CD4-positive, alpha-beta T cell treated with Interleukin-2 at 100 ng/mL for 4 hours (primary cell): Measurements from ENCODE around the gene ANXA8.
"Not testable (repeated sequence)": the region's sequence is repeated elsewhere in the genome, so short reads cannot be mapped to it uniquely, and the experiment has no call there.

Experiments
- DNase-seq: peaks from one replicate; pipeline ENCODE4 v3.0.0-alpha.2; 2020; ENCODE audit warnings: low spot score

Gene ANXA8

GRCh38 chr10:47462577-47463358 is 21.1 kb downstream of the ANXA8 start:
- DNase-seq, result not testable (repeated sequence)

DNA sequence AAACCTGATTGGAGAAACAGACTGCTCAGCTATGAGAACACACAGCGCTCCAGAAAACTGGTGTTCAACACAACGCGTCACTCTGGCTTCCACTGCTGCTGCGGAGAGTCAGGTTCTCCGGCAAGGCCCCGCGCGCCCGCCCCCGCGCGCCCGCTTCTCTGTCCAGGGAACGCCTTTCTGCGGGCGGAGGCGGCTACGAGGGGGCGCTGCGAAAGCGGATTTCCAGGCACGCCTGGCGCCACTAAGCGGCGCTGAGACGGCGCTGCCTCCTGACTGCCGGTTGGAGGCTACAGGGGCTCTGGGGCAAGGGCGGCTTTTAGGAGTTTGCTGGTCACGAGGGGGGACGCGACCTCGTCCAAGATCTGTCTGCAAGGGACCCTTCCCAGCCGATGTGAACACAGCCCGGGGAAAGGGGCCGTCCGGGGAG is 22.6 kb downstream of the ANXA8 start:
- not testable (repeated sequence) for DNase-seq

DNA sequence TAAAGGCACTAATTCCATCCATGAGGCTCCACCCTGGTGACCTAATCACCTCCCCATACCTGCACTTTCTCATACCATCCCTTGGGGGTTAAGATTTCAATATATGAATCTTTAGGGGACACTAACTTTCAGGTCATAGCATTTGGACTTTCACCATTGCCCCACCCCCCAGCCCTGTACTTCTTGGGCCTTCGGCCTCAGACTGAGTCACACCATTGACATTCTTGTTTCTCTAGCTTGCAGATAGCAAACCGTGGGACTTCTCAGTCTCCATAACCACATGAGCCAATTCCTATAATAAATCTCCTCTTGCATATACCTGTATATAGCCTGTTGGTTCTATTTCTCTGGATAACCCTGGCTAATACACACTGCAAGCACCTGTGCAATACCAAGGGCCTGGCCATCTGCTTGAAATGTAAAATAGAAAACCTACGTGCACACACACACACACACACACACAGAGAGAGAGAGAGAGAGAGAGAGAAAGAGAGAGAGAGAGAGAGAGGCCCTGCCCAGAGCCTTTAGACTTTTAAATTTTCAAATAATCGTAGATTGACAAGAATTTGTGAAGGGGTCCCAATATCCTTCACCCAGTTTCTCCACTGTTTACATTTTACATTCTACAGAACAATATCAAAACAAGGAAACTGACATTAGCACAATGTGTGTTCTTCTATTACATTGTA is 25.3 kb downstream of the ANXA8 start:
- DNase-seq, result no peak

- DNase-seq, result no peak
Measured at GRCh38 chr10:47457826-47458225, 26.1 kb downstream of the ANXA8 start.

DNA sequence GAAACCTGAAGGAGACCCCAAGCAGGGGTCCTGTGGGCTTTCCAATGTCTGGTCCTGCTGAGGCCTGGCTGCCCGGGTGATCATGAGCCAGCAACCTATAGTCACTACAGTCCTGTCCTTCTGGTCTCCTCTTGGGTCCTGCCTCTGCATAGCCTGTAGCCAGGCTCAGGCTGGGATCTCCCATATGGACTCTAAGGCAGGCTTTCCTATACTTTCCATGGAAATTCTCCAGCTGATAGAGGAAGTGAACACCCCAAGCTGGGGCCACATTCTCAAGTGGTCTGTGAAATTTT is 26.4 kb downstream of the ANXA8 start:
- no peak for DNase-seq

DNA sequence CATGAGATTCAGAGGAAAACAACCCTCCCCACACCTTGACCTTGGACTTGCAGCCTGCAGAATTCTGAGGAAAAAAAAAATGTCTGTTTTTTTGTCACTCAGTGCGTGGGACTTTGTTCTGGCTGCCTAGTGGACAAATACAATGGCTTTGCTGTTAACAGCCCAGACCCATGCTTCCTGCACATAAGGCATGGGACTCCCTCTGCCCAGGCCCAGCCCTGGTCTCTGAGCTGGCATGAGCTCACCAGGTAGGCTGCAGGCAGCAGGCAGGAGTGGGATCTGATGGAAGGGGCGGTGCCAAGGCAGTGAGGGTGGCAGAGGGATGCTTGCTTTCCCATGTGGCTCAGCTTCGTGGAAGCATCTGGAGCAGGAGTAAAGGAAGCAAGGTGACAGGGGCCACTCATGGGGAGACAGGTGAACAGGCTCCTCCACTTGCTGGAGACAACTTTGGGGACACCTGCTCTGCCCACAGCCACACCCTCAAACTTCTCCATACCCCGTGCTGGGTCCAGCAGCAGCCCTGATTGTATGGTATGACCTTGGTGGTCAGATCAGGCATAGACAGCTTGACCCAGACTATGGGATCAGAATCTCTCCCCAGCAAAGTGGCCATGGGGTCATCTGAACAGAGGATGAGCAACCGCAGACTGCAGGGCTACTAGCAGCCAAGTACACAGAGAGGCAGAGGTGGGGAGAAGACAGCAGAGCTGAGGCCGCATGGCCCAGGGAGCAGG is 27.0 kb downstream of the ANXA8 start:
- no peak for DNase-seq

GRCh38 chr10:47456079-47456785 is 27.7 kb downstream of the ANXA8 start:
- no peak for DNase-seq

GRCh38 chr10:47455350-47456078 is 28.4 kb downstream of the ANXA8 start:
- not testable (repeated sequence) for DNase-seq

- no peak for DNase-seq
Measured at GRCh38 chr10:47454780-47455058, 29.2 kb downstream of the ANXA8 start.

- no peak for DNase-seq
Measured at GRCh38 chr10:47454008-47454779, 29.7 kb downstream of the ANXA8 start.

- DNase-seq, result no peak
Measured at GRCh38 chr10:47453141-47454007, 30.5 kb downstream of the ANXA8 start.

GRCh38 chr10:47452495-47453140 is 31.3 kb downstream of the ANXA8 start:
- DNase-seq, result no peak

DNA sequence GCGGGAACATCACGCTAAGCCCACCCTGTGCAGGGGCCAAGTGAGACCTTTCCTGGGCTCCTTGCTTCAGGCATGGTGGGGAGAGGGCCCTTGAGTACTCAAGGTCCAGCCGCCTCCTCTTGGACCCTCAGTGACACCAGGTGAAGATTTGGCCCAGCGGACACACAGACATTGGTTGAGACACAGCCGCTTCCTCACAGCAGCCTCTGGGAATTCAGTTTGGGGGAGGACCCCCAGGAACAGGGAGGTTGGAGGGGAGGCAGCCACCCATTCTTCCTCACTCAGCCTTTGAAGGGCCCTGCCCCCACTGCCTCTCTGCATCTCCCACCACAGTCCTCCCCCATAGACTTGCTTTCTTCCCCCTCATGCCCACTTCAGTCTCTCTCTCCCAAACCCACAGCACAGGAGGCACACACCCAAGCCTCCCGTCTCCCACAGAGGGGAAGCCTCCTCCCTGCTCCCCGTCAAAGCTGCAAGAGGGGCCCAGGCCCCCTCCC is 31.9 kb downstream of the ANXA8 start:
- no peak for DNase-seq

DNA sequence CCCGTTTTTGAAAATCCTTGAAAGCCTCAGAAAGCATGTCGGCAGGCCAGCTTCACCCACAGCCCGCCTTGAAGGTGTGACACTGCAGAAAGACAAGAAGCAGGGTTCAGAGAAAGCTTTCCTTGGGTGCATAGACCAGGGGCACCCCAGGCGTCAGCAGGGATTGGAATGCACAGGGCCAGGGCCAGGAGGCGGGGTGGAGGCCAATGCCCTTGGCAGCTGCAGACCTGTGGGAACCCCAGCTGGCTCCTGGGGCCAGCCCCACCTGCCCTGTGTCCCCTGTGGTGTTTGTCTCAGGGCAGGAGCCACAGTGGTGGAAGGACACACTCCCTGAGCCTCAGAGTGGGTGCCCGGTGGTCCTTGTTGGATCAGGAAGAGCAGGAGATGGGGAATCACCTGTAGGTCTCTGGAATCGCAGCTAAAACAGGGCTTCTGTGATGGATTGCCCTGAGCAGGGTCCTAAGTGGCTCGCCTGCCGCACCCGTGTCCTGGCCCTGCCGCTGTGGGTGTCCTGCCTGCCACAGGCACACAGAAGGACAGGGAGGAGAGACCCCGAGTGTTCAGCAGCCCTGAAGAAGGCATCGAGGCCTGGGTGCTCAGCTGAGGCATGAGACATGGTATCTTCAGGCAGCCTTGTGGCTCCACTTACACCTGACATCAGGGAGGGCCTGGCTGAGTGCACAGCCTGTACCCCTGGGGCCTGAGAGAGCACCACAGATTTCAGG is 32.5 kb downstream of the ANXA8 start:
- no peak for DNase-seq

GRCh38 chr10:47450442-47450841 is 33.5 kb downstream of the ANXA8 start:
- DNase-seq, result no peak

DNA sequence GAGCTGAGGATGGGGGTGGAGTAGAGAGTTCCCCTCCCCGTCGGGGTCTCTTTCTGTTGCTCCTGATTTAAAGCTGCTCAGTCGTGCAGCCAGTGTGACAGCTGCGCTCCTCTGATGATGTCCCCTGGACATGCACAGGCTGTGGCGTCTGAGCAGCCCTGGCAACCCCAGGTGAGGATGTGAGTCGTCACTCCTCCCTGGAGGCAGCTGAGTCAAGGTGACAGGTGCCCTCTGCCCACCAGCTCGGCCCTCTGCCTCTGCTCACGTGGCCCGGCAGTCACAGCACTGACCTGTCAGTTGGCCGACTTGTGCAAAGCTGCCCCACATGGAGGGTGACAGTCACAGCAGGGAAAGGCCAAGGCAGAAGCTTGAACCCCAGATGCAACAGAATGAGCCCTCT is 33.9 kb downstream of the ANXA8 start:
- DNase-seq, result no peak

DNA sequence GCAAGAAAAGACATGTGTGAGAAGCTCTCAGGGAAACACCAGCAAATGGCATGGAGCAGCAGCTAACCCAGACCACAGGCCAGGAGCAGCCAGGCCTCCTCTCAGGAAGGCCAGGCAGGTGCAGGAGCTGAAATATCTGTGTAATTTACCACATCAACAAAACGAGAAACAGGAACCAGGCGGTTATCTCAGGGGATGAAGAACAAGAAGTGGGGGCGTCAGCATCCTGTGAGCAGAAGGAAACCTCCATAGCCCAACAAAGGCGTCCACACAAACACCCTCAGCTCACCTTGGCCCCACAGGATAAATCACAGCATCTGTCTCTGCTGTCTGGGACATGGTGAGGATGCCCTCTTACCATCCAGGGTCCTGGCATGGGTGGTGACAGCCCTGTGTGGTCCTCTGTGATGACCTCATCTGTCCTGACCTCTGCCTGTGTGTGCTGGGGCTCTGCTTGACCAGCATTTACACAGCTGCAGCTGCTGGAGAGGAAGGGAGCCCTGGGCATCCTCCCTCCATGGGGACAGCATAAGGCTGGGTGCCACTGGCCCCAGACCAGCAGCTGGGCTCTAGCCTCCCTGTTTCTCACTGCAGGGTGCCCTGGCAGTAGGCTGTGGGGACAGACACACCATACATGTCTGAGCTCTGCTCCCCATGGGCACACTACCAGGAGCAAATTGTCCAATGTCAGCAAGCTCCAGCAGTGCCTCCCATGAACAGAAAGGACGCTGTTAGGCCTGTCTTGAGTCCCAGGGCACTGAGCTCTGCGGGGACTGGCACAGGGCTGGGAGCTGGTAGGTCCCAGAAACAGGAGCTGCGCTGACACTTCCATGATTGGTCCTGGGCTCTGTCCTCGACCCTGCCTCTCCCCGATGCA is 34.6 kb downstream of the ANXA8 start:
- no peak for DNase-seq

DNA sequence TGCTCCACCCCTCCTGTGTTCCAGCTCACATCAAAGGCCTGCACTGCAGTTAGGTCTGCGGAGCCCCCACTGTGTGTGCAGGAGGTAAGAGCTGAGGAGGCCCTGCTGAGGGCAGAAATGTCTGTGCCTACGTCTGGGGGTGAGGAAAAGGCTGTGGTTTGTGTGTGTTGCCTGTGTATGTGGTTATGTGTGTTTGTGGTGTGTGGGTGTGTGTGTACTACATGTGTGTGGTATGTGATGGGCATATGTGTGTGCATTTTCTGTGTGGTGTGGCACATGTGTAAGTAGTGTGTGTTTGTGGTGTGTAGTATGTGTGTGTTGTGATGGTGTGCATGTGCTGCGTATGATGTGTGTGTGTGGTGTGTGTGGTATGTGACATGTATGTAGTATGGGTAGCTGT is 36.2 kb downstream of the ANXA8 start:
- DNase-seq, result no peak
